SH-SY5Y (cell line): Measurements from ENCODE around the gene HGS.
A peak's percentile ranks its signal among the peaks of the same experiment; 100 is the strongest.

Source experiments
- GATA2 ChIP-seq: IDR thresholded peaks from 2 replicates; pipeline ENCODE4 v1.6.1; 2011; ENCODE audit warnings: mild to moderate bottlenecking, low read depth, low read length
- GATA3 ChIP-seq: IDR thresholded peaks from 2 replicates; pipeline ENCODE4 v1.6.1; 2011; ENCODE audit warnings: low read depth, mild to moderate bottlenecking, low read length, moderate library complexity

Gene HGS

GRCh38 chr17:81726004-81726403 lies 42.2 kb downstream of the HGS start:
- TF ChIP-seq GATA3 (no peak), GATA2 (no peak)

GRCh38 chr17:81727324-81728031 lies 43.7 kb downstream of the HGS start:
- TF ChIP-seq GATA2 (no peak), GATA3 (no peak)

- TF ChIP-seq GATA2, result no peak
- no peak for TF ChIP-seq GATA3
Measured at GRCh38 chr17:81733507-81734404, 49.9 kb downstream of the HGS start.

GRCh38 chr17:81734405-81735263 lies 50.8 kb downstream of the HGS start:
- TF ChIP-seq GATA2, result no peak
- no peak for TF ChIP-seq GATA3

- TF ChIP-seq GATA2 (no peak), GATA3 (no peak)
Measured at GRCh38 chr17:81735264-81736102, 51.7 kb downstream of the HGS start.

GRCh38 chr17:81737947-81738800 lies 54.4 kb downstream of the HGS start:
- TF ChIP-seq GATA2, result no peak
- no peak for TF ChIP-seq GATA3

GRCh38 chr17:81738801-81739393 lies 55.1 kb downstream of the HGS start:
- TF ChIP-seq GATA2 (no peak), GATA3 (no peak)

- TF ChIP-seq GATA2, result no peak
- no peak for TF ChIP-seq GATA3
Measured at GRCh38 chr17:81740395-81740961, 56.7 kb downstream of the HGS start.

- TF ChIP-seq GATA3 (no peak), GATA2 (peak; percentile 60)
Measured at GRCh38 chr17:81741049-81741593, 57.3 kb downstream of the HGS start.

- TF ChIP-seq GATA3 (no peak), GATA2 (no peak)
Measured at GRCh38 chr17:81741594-81742452, 58.0 kb downstream of the HGS start.
